Liver (tissue), 9 donors: ENCODE measurements around the gene ADCYAP1R1. TPM values are rescaled to one million over a fixed set of nuclear protein-coding genes. Genes with fewer than 3 reads are reported as not detected.

Experiments used
- DNase-seq: peaks from one replicate; pipeline ENCODE4 v3.0.0-alpha.2; 2017; ENCODE audit warnings: low spot score
- H3K27ac ChIP-seq, 2 donors: one replicate each; pipeline ENCODE4 v1.7.0; 2013; ENCODE audit warnings: inconsistent platforms in 2 of 2, low read length in 2 of 2, control low read depth in 1 of 2, low read depth in 1 of 2, mild to moderate bottlenecking in 1 of 2
- H3K27me3 ChIP-seq, 4 donors: one replicate each; pipeline versions ENCODE4 v1.6.1 to v1.7.0; 2013; ENCODE audit warnings: low read length in 3 of 4, inconsistent platforms in 1 of 4, mild to moderate bottlenecking in 1 of 4, moderate library complexity in 1 of 4; ENCODE audit not compliant: control insufficient read depth in 4 of 4, insufficient read depth in 4 of 4
- H3K36me3 ChIP-seq, 4 donors: one replicate each; pipeline versions ENCODE4 v1.6.1 to v1.7.0; 2013; ENCODE audit warnings: low read length in 3 of 4, mild to moderate bottlenecking in 3 of 4, low read depth in 1 of 4, moderate library complexity in 1 of 4; ENCODE audit not compliant: control insufficient read depth in 4 of 4, insufficient read depth in 3 of 4
- H3K4me1 ChIP-seq, 4 donors: one replicate each; pipeline versions ENCODE4 v1.6.1 to v1.7.0; 2013; ENCODE audit warnings: low read length in 3 of 4, mild to moderate bottlenecking in 3 of 4, moderate library complexity in 1 of 4; ENCODE audit not compliant: control insufficient read depth in 4 of 4, insufficient read depth in 4 of 4
- H3K4me3 ChIP-seq, 3 donors: one replicate each; pipeline versions ENCODE4 v1.6.1 to v1.7.0; 2013; ENCODE audit warnings: low read length in 3 of 3, control low read depth in 1 of 3, low read depth in 1 of 3, mild to moderate bottlenecking in 1 of 3
- H3K9ac ChIP-seq, 2 donors: one replicate each; pipeline ENCODE4 v1.7.0; 2013; ENCODE audit warnings: low read length in 2 of 2, mild to moderate bottlenecking in 2 of 2, moderate library complexity in 2 of 2, control low read depth in 1 of 2, low read depth in 1 of 2
- H3K9me3 ChIP-seq, 4 donors: one replicate each; pipeline versions ENCODE4 v1.6.1 to v1.7.0; 2013; ENCODE audit warnings: low read length in 3 of 4; ENCODE audit not compliant: control insufficient read depth in 4 of 4
- ATF3 ChIP-seq: IDR thresholded peaks from 2 replicates; pipeline ENCODE4 v1.6.1; 2016; ENCODE audit warnings: antibody characterized with exemption
- EGR1 ChIP-seq, 2 donors: IDR thresholded peaks; 2 replicates each; pipeline ENCODE4 v1.6.1; 2016 to 2018; ENCODE audit warnings: antibody characterized with exemption in 2 of 2, low read depth in 2 of 2
- FOXA1 ChIP-seq: IDR thresholded peaks from 2 replicates; pipeline ENCODE4 v1.6.1; 2016; ENCODE audit warnings: antibody characterized with exemption
- FOXA2 ChIP-seq: IDR thresholded peaks from 2 replicates; pipeline ENCODE4 v1.6.1; 2016; ENCODE audit warnings: antibody characterized with exemption
- GABPA ChIP-seq, 2 donors: IDR thresholded peaks in 1 of 2; conservative IDR thresholded peaks in 1 of 2; 2 replicates each; pipeline ENCODE4 v1.6.1; 2016; ENCODE audit warnings: antibody characterized with exemption in 2 of 2, mild to moderate bottlenecking in 1 of 2, moderate library complexity in 1 of 2
- HNF4A ChIP-seq, 2 donors: conservative IDR thresholded peaks; 2 replicates each; pipeline ENCODE4 v1.6.1; 2016; ENCODE audit warnings: antibody characterized with exemption in 2 of 2, mild to moderate bottlenecking in 2 of 2
- HNF4G ChIP-seq: IDR thresholded peaks from 2 replicates; pipeline ENCODE4 v1.6.1; 2016; ENCODE audit warnings: antibody characterized with exemption
- JUND ChIP-seq, 2 donors: IDR thresholded peaks; 2 replicates each; pipeline ENCODE4 v1.6.1; 2016; ENCODE audit warnings: antibody characterized with exemption in 2 of 2
- NR2F2 ChIP-seq: IDR thresholded peaks from 2 replicates; pipeline ENCODE4 v1.6.1; 2016; ENCODE audit warnings: antibody characterized with exemption
- RAD21 ChIP-seq, 2 donors: IDR thresholded peaks; 2 replicates each; pipeline ENCODE4 v1.6.1; 2016; ENCODE audit warnings: antibody characterized with exemption in 2 of 2, mild to moderate bottlenecking in 2 of 2
- REST ChIP-seq: IDR thresholded peaks from 2 replicates; pipeline ENCODE4 v1.6.1; 2016; ENCODE audit warnings: antibody characterized with exemption, mild to moderate bottlenecking
- RXRA ChIP-seq, 2 donors: IDR thresholded peaks; 2 replicates each; pipeline ENCODE4 v1.6.1; 2017 to 2018; ENCODE audit warnings: antibody characterized with exemption in 2 of 2, mild to moderate bottlenecking in 1 of 2
- SP1 ChIP-seq: IDR thresholded peaks from 2 replicates; pipeline ENCODE4 v1.6.1; 2018; ENCODE audit warnings: antibody characterized with exemption, mild to moderate bottlenecking
- TAF1 ChIP-seq: conservative IDR thresholded peaks from 2 replicates; pipeline ENCODE4 v1.6.1; 2016; ENCODE audit warnings: antibody characterized with exemption, mild to moderate bottlenecking
- YY1 ChIP-seq: IDR thresholded peaks from 2 replicates; pipeline ENCODE4 v1.6.1; 2016; ENCODE audit warnings: antibody characterized with exemption, mild to moderate bottlenecking
- ZBTB33 ChIP-seq: IDR thresholded peaks from 2 replicates; pipeline ENCODE4 v1.6.1; 2016; ENCODE audit warnings: antibody characterized with exemption
- WGBS: extraction: QIAGEN DNeasy Blood & Tissue Kit; methylation state at CpG from one replicate; pipeline ENCODE4 v1.1.7; 2013; 5-methylcytosine and 5-hydroxymethylcytosine counted together
- polyA plus RNA-seq, 2 donors: library from polyadenylated mRNA; stranded (reverse) in 1 of 2; unstranded in 1 of 2; fragments of 200-250 nt in 1 of 2; fragments of >200 nt in 1 of 2; fragmentation: Nextera tagmentation in 1 of 2; extraction: Ambion mirVana in 1 of 2; gene quantifications; one replicate each; pipeline versions ENCODE4 v1.2.1 to v1.2.3, GENCODE V29; 2013 to 2015
- total RNA-seq, 2 donors: library from RNA; depleted of rRNA; stranded (reverse); fragments of >200 nt; gene quantifications; one replicate each; pipeline ENCODE4 v1.2.3, GENCODE V29; 2014
- TF ChIP-seq, protein P1 (sequence below): fragments of 150-350 bp; IDR thresholded peaks from 2 replicates; pipeline ENCODE4 v1.5.1; 2017; ENCODE audit warnings: improper control_type of control experiment, low read depth, low read length; ENCODE audit not compliant: missing input control
- TF ChIP-seq, protein P2 (sequence below): IDR thresholded peaks from 2 replicates; pipeline ENCODE4 v1.6.1; 2016; ENCODE audit warnings: antibody characterized with exemption
- donor health status: healthy.
- donor health status: healthy.
- donor health status: healthy.
- donor health status: healthy.
- donor health status: healthy.

ADCYAP1R1 gene
- total and polyA plus RNA-seq, 4 donors: 0.05 to 0.67 (median 0.12) TPM; not detected in 1

DNA sequence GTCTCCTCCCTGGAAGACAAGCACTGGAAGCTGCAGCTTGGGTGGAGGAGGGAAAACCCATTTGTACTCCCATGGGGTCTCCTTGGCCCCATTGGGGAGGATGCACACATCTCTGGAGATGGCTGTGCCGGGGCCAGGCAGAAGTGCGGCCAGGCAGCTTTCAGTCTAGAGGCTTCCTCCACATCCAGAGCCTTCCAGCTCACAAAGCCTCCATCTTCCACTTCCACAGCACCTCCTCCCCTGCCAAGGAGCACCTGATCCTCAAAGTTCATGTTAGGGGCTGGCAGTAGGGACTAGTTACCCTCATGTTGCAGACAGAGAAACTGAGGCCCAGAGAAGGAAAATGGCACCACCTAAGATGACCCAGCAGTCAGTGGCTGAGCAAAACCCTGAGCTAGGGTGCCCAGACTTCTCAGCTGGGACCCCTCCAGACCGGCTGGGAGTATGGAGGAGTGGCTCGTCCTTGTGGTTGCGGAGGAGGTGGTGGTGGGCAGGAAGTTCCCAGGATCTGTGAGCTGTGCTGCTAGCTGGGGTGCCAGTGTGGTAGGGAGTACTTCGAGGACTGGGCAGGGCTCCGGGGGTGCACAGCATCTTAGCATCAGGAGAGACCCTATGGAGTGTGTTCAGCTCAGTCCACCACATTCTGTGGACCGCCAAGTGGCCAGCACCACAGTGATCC lies 44.2 kb downstream of the ADCYAP1R1 start:
- H3K9me3 ChIP-seq: no peaks in the 10 kb centered on the region
- H3K4me3 ChIP-seq: no peak overlapping the region
- H3K27ac ChIP-seq: no peak overlapping the region
- no peak for DNase-seq
- no peaks in the 10 kb centered on the region for H3K4me1 ChIP-seq
- H3K9ac ChIP-seq: no peak overlapping the region
- TF ChIP-seq HNF4G: no peak
- no peak for TF ChIP-seq ATF3
- no peak for TF ChIP-seq RXRA (IDR thresholded peaks at IDR 0.05)
- TF ChIP-seq, protein P1, sequence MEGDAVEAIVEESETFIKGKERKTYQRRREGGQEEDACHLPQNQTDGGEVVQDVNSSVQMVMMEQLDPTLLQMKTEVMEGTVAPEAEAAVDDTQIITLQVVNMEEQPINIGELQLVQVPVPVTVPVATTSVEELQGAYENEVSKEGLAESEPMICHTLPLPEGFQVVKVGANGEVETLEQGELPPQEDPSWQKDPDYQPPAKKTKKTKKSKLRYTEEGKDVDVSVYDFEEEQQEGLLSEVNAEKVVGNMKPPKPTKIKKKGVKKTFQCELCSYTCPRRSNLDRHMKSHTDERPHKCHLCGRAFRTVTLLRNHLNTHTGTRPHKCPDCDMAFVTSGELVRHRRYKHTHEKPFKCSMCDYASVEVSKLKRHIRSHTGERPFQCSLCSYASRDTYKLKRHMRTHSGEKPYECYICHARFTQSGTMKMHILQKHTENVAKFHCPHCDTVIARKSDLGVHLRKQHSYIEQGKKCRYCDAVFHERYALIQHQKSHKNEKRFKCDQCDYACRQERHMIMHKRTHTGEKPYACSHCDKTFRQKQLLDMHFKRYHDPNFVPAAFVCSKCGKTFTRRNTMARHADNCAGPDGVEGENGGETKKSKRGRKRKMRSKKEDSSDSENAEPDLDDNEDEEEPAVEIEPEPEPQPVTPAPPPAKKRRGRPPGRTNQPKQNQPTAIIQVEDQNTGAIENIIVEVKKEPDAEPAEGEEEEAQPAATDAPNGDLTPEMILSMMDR: no peak
- TF ChIP-seq RAD21 (IDR thresholded peaks at IDR 0.05): no peak
- TF ChIP-seq, protein P2, sequence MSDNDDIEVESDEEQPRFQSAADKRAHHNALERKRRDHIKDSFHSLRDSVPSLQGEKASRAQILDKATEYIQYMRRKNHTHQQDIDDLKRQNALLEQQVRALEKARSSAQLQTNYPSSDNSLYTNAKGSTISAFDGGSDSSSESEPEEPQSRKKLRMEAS: no peak
- no peak for TF ChIP-seq NR2F2
- TF ChIP-seq GABPA (IDR thresholded peaks at IDR 0.05 in 1 of 2, conservative IDR thresholded peaks at IDR 0.05 in 1 of 2): no peak
- TF ChIP-seq ZBTB33: no peak
- TF ChIP-seq HNF4A (conservative IDR thresholded peaks at IDR 0.05): no peak
- no peak for TF ChIP-seq FOXA2
- no peak for TF ChIP-seq EGR1 (IDR thresholded peaks at IDR 0.05; ENCODE audit: low read depth in 2 of 2)
- TF ChIP-seq JUND (IDR thresholded peaks at IDR 0.05): no peak
- TF ChIP-seq FOXA1: no peak
- no peak for TF ChIP-seq SP1
- TF ChIP-seq REST: no peak
- TF ChIP-seq TAF1: no peak
- TF ChIP-seq YY1: no peak
- H3K27me3 ChIP-seq: peaks cover 0 to 2% (median under 1%) of the 10 kb centered on the region in 4 donors
- no peaks in the 10 kb centered on the region for H3K36me3 ChIP-seq
- WGBS: 58% methylated on average over 8 of the region's 8 CpGs
